DND-41 (cell line): ENCODE measurements around the gene DRD1.

ENCODE experiments used
- EZH2 ChIP-seq: IDR thresholded peaks from 3 replicates; pipeline ENCODE4 v1.6.1; 2012; ENCODE audit warnings: borderline replicate concordance, low read depth, mild to moderate bottlenecking, moderate library complexity, low read length, inconsistent platforms; ENCODE audit not compliant: severe bottlenecking
- TF ChIP-seq, protein P1 (sequence below): IDR thresholded peaks from 2 replicates; pipeline ENCODE4 v1.5.1; 2012; ENCODE audit warnings: borderline replicate concordance, low read length, moderate library complexity, mild to moderate bottlenecking; ENCODE audit not compliant: poor library complexity, severe bottlenecking; ENCODE audit errors: extremely low read depth

DNA sequence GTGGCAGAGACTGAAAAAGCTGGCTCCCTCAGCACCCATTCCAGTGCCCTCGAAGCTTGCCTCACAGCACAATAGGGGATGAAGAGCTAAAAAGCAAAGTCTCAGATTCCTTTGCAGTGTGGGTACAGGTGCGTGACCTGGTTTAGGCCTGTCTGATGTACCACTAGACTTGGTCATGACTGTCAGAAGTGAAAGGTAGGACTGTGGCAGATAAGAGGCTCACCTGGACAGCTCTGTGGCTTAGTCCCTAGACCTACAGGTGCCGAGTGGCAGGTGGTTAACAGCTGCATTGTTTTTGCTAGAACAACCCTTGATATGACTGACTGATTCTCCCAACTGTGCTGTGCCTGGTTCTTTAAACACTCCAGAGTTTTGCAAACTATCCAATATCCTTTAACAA lies 19.7 kb upstream of the DRD1 start:
- TF ChIP-seq, protein P1, sequence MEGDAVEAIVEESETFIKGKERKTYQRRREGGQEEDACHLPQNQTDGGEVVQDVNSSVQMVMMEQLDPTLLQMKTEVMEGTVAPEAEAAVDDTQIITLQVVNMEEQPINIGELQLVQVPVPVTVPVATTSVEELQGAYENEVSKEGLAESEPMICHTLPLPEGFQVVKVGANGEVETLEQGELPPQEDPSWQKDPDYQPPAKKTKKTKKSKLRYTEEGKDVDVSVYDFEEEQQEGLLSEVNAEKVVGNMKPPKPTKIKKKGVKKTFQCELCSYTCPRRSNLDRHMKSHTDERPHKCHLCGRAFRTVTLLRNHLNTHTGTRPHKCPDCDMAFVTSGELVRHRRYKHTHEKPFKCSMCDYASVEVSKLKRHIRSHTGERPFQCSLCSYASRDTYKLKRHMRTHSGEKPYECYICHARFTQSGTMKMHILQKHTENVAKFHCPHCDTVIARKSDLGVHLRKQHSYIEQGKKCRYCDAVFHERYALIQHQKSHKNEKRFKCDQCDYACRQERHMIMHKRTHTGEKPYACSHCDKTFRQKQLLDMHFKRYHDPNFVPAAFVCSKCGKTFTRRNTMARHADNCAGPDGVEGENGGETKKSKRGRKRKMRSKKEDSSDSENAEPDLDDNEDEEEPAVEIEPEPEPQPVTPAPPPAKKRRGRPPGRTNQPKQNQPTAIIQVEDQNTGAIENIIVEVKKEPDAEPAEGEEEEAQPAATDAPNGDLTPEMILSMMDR: no peak
- TF ChIP-seq EZH2: no peak
